D721Med (cell line): ENCODE results near the gene RABGAP1.

ENCODE experiments used
- DNase-seq: peaks from one replicate; pipeline ENCODE4 v3.0.0; 2011; ENCODE audit warnings: low spot score; ENCODE audit not compliant: insufficient read length
- FAIRE-seq: peaks from 2 replicates; lab custom pipeline; 2011; peaks lifted over from hg19 to GRCh38; lab: Jason Lieb, UNC
- TF ChIP-seq, protein P1 (sequence below): IDR thresholded peaks from 2 replicates; pipeline ENCODE4 v1.5.1; 2012; ENCODE audit warnings: mild to moderate bottlenecking, control low read depth; ENCODE audit not compliant: insufficient read depth; ENCODE audit errors: missing control alignments

The RABGAP1 gene

GRCh38 chr9:123007269-123007668 lies 66.4 kb downstream of the RABGAP1 start:
- TF ChIP-seq, protein P1, sequence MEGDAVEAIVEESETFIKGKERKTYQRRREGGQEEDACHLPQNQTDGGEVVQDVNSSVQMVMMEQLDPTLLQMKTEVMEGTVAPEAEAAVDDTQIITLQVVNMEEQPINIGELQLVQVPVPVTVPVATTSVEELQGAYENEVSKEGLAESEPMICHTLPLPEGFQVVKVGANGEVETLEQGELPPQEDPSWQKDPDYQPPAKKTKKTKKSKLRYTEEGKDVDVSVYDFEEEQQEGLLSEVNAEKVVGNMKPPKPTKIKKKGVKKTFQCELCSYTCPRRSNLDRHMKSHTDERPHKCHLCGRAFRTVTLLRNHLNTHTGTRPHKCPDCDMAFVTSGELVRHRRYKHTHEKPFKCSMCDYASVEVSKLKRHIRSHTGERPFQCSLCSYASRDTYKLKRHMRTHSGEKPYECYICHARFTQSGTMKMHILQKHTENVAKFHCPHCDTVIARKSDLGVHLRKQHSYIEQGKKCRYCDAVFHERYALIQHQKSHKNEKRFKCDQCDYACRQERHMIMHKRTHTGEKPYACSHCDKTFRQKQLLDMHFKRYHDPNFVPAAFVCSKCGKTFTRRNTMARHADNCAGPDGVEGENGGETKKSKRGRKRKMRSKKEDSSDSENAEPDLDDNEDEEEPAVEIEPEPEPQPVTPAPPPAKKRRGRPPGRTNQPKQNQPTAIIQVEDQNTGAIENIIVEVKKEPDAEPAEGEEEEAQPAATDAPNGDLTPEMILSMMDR: no peak
- no peak for DNase-seq
- FAIRE-seq: no peak

DNA sequence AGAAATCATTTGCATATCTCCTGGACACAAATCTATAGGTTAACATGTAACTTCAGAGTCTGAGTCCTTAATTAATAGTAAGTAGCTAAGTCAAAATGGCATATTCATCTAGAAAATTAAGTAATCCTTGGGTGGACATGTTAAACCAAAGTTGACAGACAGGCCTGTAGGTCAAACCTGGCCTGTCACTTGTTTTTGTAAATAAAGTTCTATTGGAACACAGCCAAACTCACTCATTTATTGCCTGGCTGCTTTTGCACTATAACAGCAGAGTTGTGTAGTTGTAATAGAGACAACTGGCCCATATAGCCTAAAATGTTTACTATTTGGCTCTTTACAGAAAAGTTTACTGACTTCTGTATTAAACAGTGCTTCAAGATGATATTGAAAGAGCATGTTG lies 68.1 kb downstream of the RABGAP1 start:
- TF ChIP-seq, protein P1: no peak
- FAIRE-seq (no peak), DNase-seq (no peak)

GRCh38 chr9:123011380-123011779 lies 70.6 kb downstream of the RABGAP1 start:
- TF ChIP-seq, protein P1: no peak
- FAIRE-seq: no peak

DNA sequence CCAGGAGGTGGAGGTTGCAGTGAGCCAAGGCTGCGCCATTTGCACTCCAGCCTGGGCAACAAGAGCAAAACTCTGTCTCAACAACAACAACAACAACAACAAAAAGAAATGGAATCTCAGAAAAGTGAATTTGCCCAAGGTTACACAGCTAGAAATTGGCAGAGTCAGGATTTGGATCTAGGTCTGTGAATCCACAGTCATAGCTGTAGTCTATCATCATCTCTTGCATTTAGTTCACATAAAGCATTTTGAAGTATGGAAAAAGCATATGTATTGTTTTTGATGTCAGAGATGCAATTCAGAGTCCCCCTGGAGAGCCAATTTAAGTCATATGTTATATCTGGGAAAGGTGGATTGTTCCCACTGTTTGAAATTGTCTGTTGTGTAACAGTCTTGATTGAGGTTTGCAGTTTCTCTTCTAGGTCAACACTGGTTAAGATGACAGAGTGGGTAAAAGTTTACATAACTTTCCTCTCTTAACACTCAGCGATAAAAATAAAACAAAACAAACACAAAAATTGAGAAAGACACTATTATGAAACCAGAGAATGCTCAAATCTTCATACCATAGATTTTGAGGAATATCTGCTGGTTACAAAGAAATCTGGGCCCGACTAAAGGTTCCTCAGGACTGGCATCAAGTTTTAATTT lies 71.2 kb downstream of the RABGAP1 start:
- no peak for FAIRE-seq
- TF ChIP-seq, protein P1: no peak
- no peak for DNase-seq

More at GRCh38 chr9:123011380-123011779, 70.6 kb downstream of the RABGAP1 start:
- DNase-seq: no peak

GRCh38 chr9:123016631-123017030 lies 75.8 kb downstream of the RABGAP1 start:
- no peak for FAIRE-seq
- TF ChIP-seq, protein P1: no peak
- no peak for DNase-seq

- TF ChIP-seq, protein P1: no peak
- FAIRE-seq (no peak), DNase-seq (no peak)
Measured at GRCh38 chr9:123020796-123021195, 80.0 kb downstream of the RABGAP1 start.

DNA sequence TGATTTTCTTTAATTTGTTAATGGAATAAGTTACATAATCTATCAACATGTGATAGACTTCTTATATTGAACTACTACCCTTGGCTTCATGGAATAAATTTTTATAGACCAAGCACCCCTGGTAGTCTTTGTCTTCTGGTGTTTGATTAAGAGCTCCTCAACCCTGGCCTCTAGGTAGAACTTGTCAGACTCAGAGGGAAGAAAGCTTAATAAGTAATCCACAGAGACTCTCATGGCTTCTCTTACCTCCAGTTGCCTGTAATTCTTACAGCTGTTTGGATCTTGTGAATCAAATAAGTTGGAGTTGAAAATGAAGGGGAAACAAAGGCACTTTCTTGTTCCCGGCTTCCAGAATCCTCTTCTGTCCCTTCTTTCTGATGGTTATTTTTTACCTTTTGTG lies 85.6 kb downstream of the RABGAP1 start:
- TF ChIP-seq, protein P1: no peak
- DNase-seq: no peak
- FAIRE-seq: no peak
